HG02938 (cell line): ENCODE measurements around the gene PUS3.
A peak's percentile ranks its signal among the peaks of the same experiment; 100 is the strongest.
"Not testable (repeated sequence)": the region's sequence is repeated elsewhere in the genome, so short reads cannot be mapped to it uniquely, and the experiment has no call there.

ENCODE experiments used
- ATAC-seq: cut with Tn5 transposase; IDR thresholded peaks from one replicate; pipeline ENCODE4 v1.9.1; 2021; ENCODE audit warnings: mild to moderate bottlenecking, moderate library complexity; ENCODE audit not compliant: unreplicated experiment

Gene PUS3

GRCh38 chr11:125922156-125922555, 19.1 kb upstream of the PUS3 start:
- no peak for ATAC-seq

GRCh38 chr11:125921042-125921441, 18.0 kb upstream of the PUS3 start:
- no peak for ATAC-seq

GRCh38 chr11:125918140-125918840, 15.3 kb upstream of the PUS3 start:
- ATAC-seq: no peak

- ATAC-seq: no peak
Observed at GRCh38 chr11:125916683-125917347, 13.8 kb upstream of the PUS3 start.

- not testable (repeated sequence) for ATAC-seq
Observed at GRCh38 chr11:125914601-125915000, 11.6 kb upstream of the PUS3 start.

- no peak for ATAC-seq
Observed at GRCh38 chr11:125910226-125910849, 7.3 kb upstream of the PUS3 start.

GRCh38 chr11:125904678-125905077, 1.7 kb upstream of the PUS3 start:
- no peak for ATAC-seq

GRCh38 chr11:125903711-125904659, 979 bp upstream of the PUS3 start, which contains the start of gene DDX25:
Gene DDX25 (plus strand): TSS chr11:125904508. CDS start chr11:125904518, 10 bp downstream.
- no peak for ATAC-seq

GRCh38 chr11:125902277-125902926, 604 bp downstream of the PUS3 start:
- ATAC-seq: no peak

GRCh38 chr11:125901872-125902271, 1.1 kb downstream of the PUS3 start:
- no peak for ATAC-seq

- no peak for ATAC-seq
Observed at GRCh38 chr11:125892994-125893393, 10.0 kb downstream of the PUS3 start.

- ATAC-seq: no peak
Observed at GRCh38 chr11:125892071-125892470, 10.9 kb downstream of the PUS3 start.

- no peak for ATAC-seq
Observed at GRCh38 chr11:125890447-125891100, 12.4 kb downstream of the PUS3 start.

- ATAC-seq: peak; percentile 87
Observed at GRCh38 chr11:125887373-125888324, 15.4 kb downstream of the PUS3 start, which contains the start of gene HYLS1. Gene HYLS1 (plus strand): TSS chr11:125887668. CDS start chr11:125899369, 11,701 bp downstream.

- ATAC-seq: peak; percentile 3
Observed at GRCh38 chr11:125886997-125887372, 16.0 kb downstream of the PUS3 start.

GRCh38 chr11:125883375-125883774, 19.6 kb downstream of the PUS3 start:
- no peak for ATAC-seq

GRCh38 chr11:125881291-125881690, 21.7 kb downstream of the PUS3 start:
- ATAC-seq: no peak

- peak; percentile 83 for ATAC-seq
Observed at GRCh38 chr11:125874556-125875124, 28.4 kb downstream of the PUS3 start.
